ENCODE measurements around the gene IQGAP1.

The IQGAP1 gene, protein sequence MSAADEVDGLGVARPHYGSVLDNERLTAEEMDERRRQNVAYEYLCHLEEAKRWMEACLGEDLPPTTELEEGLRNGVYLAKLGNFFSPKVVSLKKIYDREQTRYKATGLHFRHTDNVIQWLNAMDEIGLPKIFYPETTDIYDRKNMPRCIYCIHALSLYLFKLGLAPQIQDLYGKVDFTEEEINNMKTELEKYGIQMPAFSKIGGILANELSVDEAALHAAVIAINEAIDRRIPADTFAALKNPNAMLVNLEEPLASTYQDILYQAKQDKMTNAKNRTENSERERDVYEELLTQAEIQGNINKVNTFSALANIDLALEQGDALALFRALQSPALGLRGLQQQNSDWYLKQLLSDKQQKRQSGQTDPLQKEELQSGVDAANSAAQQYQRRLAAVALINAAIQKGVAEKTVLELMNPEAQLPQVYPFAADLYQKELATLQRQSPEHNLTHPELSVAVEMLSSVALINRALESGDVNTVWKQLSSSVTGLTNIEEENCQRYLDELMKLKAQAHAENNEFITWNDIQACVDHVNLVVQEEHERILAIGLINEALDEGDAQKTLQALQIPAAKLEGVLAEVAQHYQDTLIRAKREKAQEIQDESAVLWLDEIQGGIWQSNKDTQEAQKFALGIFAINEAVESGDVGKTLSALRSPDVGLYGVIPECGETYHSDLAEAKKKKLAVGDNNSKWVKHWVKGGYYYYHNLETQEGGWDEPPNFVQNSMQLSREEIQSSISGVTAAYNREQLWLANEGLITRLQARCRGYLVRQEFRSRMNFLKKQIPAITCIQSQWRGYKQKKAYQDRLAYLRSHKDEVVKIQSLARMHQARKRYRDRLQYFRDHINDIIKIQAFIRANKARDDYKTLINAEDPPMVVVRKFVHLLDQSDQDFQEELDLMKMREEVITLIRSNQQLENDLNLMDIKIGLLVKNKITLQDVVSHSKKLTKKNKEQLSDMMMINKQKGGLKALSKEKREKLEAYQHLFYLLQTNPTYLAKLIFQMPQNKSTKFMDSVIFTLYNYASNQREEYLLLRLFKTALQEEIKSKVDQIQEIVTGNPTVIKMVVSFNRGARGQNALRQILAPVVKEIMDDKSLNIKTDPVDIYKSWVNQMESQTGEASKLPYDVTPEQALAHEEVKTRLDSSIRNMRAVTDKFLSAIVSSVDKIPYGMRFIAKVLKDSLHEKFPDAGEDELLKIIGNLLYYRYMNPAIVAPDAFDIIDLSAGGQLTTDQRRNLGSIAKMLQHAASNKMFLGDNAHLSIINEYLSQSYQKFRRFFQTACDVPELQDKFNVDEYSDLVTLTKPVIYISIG (N-terminal part only)

GRCh38 chr15:90387534-90388461 is at the start of gene IQGAP1:
TSS of gene IQGAP1 (plus strand) at chr15:90388242. CDS start at chr15:90388342, 100 bp downstream.
- H4K20me1 ChIP-seq (ENCODE audit: insufficient read depth, low read length), result no peaks in the 10 kb centered on the region
- peak within 1 kb of the TSS; percentile 63 for H3K27ac ChIP-seq (ENCODE audit: low read depth, low read length, poor library complexity, severe bottlenecking)
- H2AFZ ChIP-seq (ENCODE audit: low read length), result 0 out of 2 replicates have a peak within 1 kb of the TSS, but pooled peaks have one; percentile 33
- H3K4me3 ChIP-seq (ENCODE audit: low read depth, low read length, poor library complexity, severe bottlenecking), result peak within 1 kb of the TSS; percentile 98
- H3F3A ChIP-seq (ENCODE audit: insufficient read depth, low read length), result no peaks in the 10 kb centered on the region
- no peaks in the 10 kb centered on the region for H3K27me3 ChIP-seq (ENCODE audit: insufficient read depth, low read length)
- H3K9ac ChIP-seq (ENCODE audit: low read length), result peak within 1 kb of the TSS; percentile 97
- no peak for TF ChIP-seq EZH2 (IDR thresholded peaks at IDR 0.05; ENCODE audit: borderline replicate concordance, low read length)
- TF ChIP-seq CTCF (IDR thresholded peaks at IDR 0.05; ENCODE audit: low read length), result no peak
- H3K9me2 ChIP-seq (ENCODE audit: low read depth, low read length), result no peaks in the 10 kb centered on the region
- peak within 1 kb of the TSS; percentile 97 for H3K4me2 ChIP-seq (ENCODE audit: low read length)
- H3K36me3 ChIP-seq (ENCODE audit: insufficient read depth, low read length), result peaks cover 22% of the 10 kb centered on the region; the same call in 1 of the 2 replicates
- peaks cover 45% of the 10 kb centered on the region for H3K4me1 ChIP-seq (ENCODE audit: insufficient read depth, low read length, severe bottlenecking)
- peaks cover 30% of the 10 kb centered on the region for H3K79me2 ChIP-seq (ENCODE audit: insufficient read depth, low read length)
- H3K9me3 ChIP-seq (ENCODE audit: low read length), result no peaks in the 10 kb centered on the region

- H3K9me3 ChIP-seq (ENCODE audit: low read length), result no peaks in the 10 kb centered on the region
- no peak overlapping the region for H2AFZ ChIP-seq (ENCODE audit: low read length)
- no peaks in the 10 kb centered on the region for H3K36me3 ChIP-seq (ENCODE audit: insufficient read depth, low read length)
- no peak overlapping the region for H3K27ac ChIP-seq (ENCODE audit: low read depth, low read length, poor library complexity, severe bottlenecking)
- no peak overlapping the region for H3K9ac ChIP-seq (ENCODE audit: low read length)
- H3K27me3 ChIP-seq (ENCODE audit: insufficient read depth, low read length), result no peaks in the 10 kb centered on the region
- H3K9me2 ChIP-seq (ENCODE audit: low read depth, low read length), result no peaks in the 10 kb centered on the region
- no peaks in the 10 kb centered on the region for H4K20me1 ChIP-seq (ENCODE audit: insufficient read depth, low read length)
- no peak overlapping the region for H3K4me3 ChIP-seq (ENCODE audit: low read depth, low read length, poor library complexity, severe bottlenecking)
- no peak overlapping the region for H3K4me2 ChIP-seq (ENCODE audit: low read length)
- no peak for TF ChIP-seq EZH2 (IDR thresholded peaks at IDR 0.05; ENCODE audit: borderline replicate concordance, low read length)
- no peak for TF ChIP-seq CTCF (IDR thresholded peaks at IDR 0.05; ENCODE audit: low read length)
- H3K4me1 ChIP-seq (ENCODE audit: insufficient read depth, low read length, severe bottlenecking), result no peaks in the 10 kb centered on the region
- no peaks in the 10 kb centered on the region for H3K79me2 ChIP-seq (ENCODE audit: insufficient read depth, low read length)
- no peaks in the 10 kb centered on the region for H3F3A ChIP-seq (ENCODE audit: insufficient read depth, low read length)
Measured at GRCh38 chr15:90338532-90338931, 49.5 kb upstream of the IQGAP1 start.

Data from OCI-LY1 (cell line).